ENCODE results near the gene ZBTB46.

ZBTB46 gene

GRCh38 chr20:63694584-63695423 lies 136.3 kb downstream of the ZBTB46 start:
- no peaks in the 10 kb centered on the region for H3K9me3 ChIP-seq (ENCODE audit: insufficient read depth, low read length)
- H3K4me1 ChIP-seq (ENCODE audit: low read length): peaks cover 25% of the 10 kb centered on the region
- H4K20me1 ChIP-seq (ENCODE audit: insufficient read depth, low read length): no peaks in the 10 kb centered on the region
- H3K36me3 ChIP-seq (replicated peaks; ENCODE audit: low read depth, low read length): no peaks in the 10 kb centered on the region
- no peak overlapping the region for H3K4me2 ChIP-seq (ENCODE audit: low read length)
- H2AFZ ChIP-seq (ENCODE audit: low read depth, low read length): no peak overlapping the region
- H3K9ac ChIP-seq (ENCODE audit: low read length): no peak overlapping the region
- H3K27ac ChIP-seq (ENCODE audit: low read length): no peak overlapping the region
- TF ChIP-seq CTCF (IDR thresholded peaks at IDR 0.05; ENCODE audit: low read depth, low read length) (no peak), EZH2phosphoT487 (IDR thresholded peaks at IDR 0.05; ENCODE audit: low read depth) (no peak)
- no peaks in the 10 kb centered on the region for H3K79me2 ChIP-seq (ENCODE audit: low read length)
- no peaks in the 10 kb centered on the region for H3K27me3 ChIP-seq (ENCODE audit: low read depth, low read length)
- H3K4me3 ChIP-seq (ENCODE audit: low read length): no peak overlapping the region

GRCh38 chr20:63693733-63694583 lies 137.1 kb downstream of the ZBTB46 start:
- no peak overlapping the region for H3K4me3 ChIP-seq (ENCODE audit: low read length)
- no peaks in the 10 kb centered on the region for H3K9me3 ChIP-seq (ENCODE audit: insufficient read depth, low read length)
- H4K20me1 ChIP-seq (ENCODE audit: insufficient read depth, low read length): no peaks in the 10 kb centered on the region
- TF ChIP-seq EZH2phosphoT487 (IDR thresholded peaks at IDR 0.05; ENCODE audit: low read depth) (no peak), CTCF (IDR thresholded peaks at IDR 0.05; ENCODE audit: low read depth, low read length) (no peak)
- H3K27me3 ChIP-seq (ENCODE audit: low read depth, low read length): no peaks in the 10 kb centered on the region
- no peaks in the 10 kb centered on the region for H3K36me3 ChIP-seq (replicated peaks; ENCODE audit: low read depth, low read length)
- H2AFZ ChIP-seq (ENCODE audit: low read depth, low read length): no peak overlapping the region
- H3K4me1 ChIP-seq (ENCODE audit: low read length): peaks cover 17% of the 10 kb centered on the region
- H3K4me2 ChIP-seq (ENCODE audit: low read length): no peak overlapping the region
- H3K79me2 ChIP-seq (ENCODE audit: low read length): no peaks in the 10 kb centered on the region
- no peak overlapping the region for H3K27ac ChIP-seq (ENCODE audit: low read length)
- no peak overlapping the region for H3K9ac ChIP-seq (ENCODE audit: low read length)
